Smooth muscle cell (in vitro differentiated cells): ENCODE measurements around the gene RIMKLA. TPM values are rescaled to one million over a fixed set of nuclear protein-coding genes. Genes with fewer than 3 reads are reported as not detected.

ENCODE experiments used
- DNase-seq: peaks from one replicate; lab custom pipeline; 2025; ENCODE audit not compliant: unreplicated experiment; lab: John Stamatoyannopoulos, UW
- H2AFZ ChIP-seq: fragments of 200-600 bp; sonication (generic); 2 replicates; pipeline ENCODE4 v1.6.0; 2016; ENCODE audit warnings: antibody characterized with exemption, low read depth, mild to moderate bottlenecking
- H3F3A ChIP-seq: fragments of 200-600 bp; sonication (generic); 2 replicates; pipeline ENCODE4 v1.6.0; 2017; ENCODE audit warnings: antibody characterized with exemption, low read depth
- H3K27ac ChIP-seq: fragments of 200-600 bp; sonication (generic); 2 replicates; pipeline ENCODE4 v1.5.1; 2016; ENCODE audit warnings: low read depth, mild to moderate bottlenecking
- H3K27me3 ChIP-seq: fragments of 200-600 bp; sonication (generic); 2 replicates; pipeline ENCODE4 v1.6.1; 2016; ENCODE audit warnings: low read depth, mild to moderate bottlenecking
- H3K36me3 ChIP-seq: fragments of 200-600 bp; sonication (generic); 2 replicates; pipeline ENCODE4 v1.5.1; 2016; ENCODE audit warnings: low read depth
- H3K4me1 ChIP-seq: fragments of 200-600 bp; sonication (generic); 2 replicates; pipeline ENCODE4 v1.5.1; 2016; ENCODE audit warnings: low read depth
- H3K4me2 ChIP-seq: fragments of 200-600 bp; sonication (generic); 2 replicates; pipeline ENCODE4 v1.6.0; 2016; ENCODE audit warnings: mild to moderate bottlenecking
- H3K4me3 ChIP-seq: fragments of 200-600 bp; sonication (generic); 2 replicates; pipeline ENCODE4 v1.5.1; 2016; ENCODE audit warnings: mild to moderate bottlenecking
- H3K79me2 ChIP-seq: fragments of 200-600 bp; sonication (generic); 2 replicates; pipeline ENCODE4 v1.6.0; 2016; ENCODE audit warnings: low read depth, mild to moderate bottlenecking
- H3K9ac ChIP-seq: fragments of 200-600 bp; sonication (generic); 2 replicates; pipeline ENCODE4 v1.6.0; 2016; ENCODE audit warnings: low read depth
- H3K9me3 ChIP-seq: fragments of 200-600 bp; sonication (generic); replicated peaks from 2 replicates; pipeline ENCODE4 v1.5.1; 2016; ENCODE audit warnings: low read depth
- H4K20me1 ChIP-seq: fragments of 200-600 bp; sonication (generic); 2 replicates; pipeline ENCODE4 v1.6.0; 2016; ENCODE audit warnings: low read depth
- CTCF ChIP-seq: fragments of 200-600 bp; sonication (generic); IDR thresholded peaks from 2 replicates; pipeline ENCODE4 v1.5.1; 2017; ENCODE audit warnings: borderline replicate concordance, mild to moderate bottlenecking, antibody characterized with exemption; ENCODE audit not compliant: insufficient read depth, poor library complexity, severe bottlenecking
- WGBS: methylation state at CpG from one replicate; pipeline ENCODE4 v1.1.7; 2016; ENCODE audit warnings: low lambda C conversion rate; 5-methylcytosine and 5-hydroxymethylcytosine counted together
- polyA plus RNA-seq: library from polyadenylated mRNA; unstranded; fragments of >200 nt; fragmentation: Nextera tagmentation; extraction: Ambion mirVana; gene quantifications from 2 replicates; pipeline ENCODE4 v1.2.1, GENCODE V29; 2016
- total RNA-seq: library from RNA; depleted of rRNA; stranded (reverse); fragments of >200 nt; gene quantifications from 2 replicates; pipeline ENCODE4 v1.2.3, GENCODE V29; 2014

RIMKLA gene
- total and polyA plus RNA-seq, 2 experiments from 2014 or later, result 0.04 to 0.25 TPM

- peak overlapping the region; percentile 99 for H3K4me2 ChIP-seq
- TF ChIP-seq CTCF, result no peak
- peaks cover 30% of the 10 kb centered on the region for H3K4me1 ChIP-seq
- H3K79me2 ChIP-seq, result peaks cover 55% of the 10 kb centered on the region
- peak overlapping the region; percentile 89 for H3K4me3 ChIP-seq
- H3F3A ChIP-seq, result peaks cover 11% of the 10 kb centered on the region
- H3K27ac ChIP-seq, result peak overlapping the region; percentile 87
- peak; percentile 82 for DNase-seq
- H3K9me3 ChIP-seq, result no peaks in the 10 kb centered on the region
- H3K27me3 ChIP-seq, result no peaks in the 10 kb centered on the region
- 2% methylated on average over 38 of the region's 58 CpGs for WGBS
- H2AFZ ChIP-seq, result peak overlapping the region; percentile 73
- no peaks in the 10 kb centered on the region for H3K36me3 ChIP-seq
- H3K9ac ChIP-seq, result peak overlapping the region; percentile 93
- peaks cover 52% of the 10 kb centered on the region for H4K20me1 ChIP-seq
These were observed 46.1 kb upstream of the RIMKLA start for GRCh38 chr1:42334240-42335049.

GRCh38 chr1:42335050-42335808 lies 45.4 kb upstream of the RIMKLA start, which contains the start of gene FOXJ3:
Gene FOXJ3, minus strand, starts transcription at chr1:42335235. Its CDS starts 24,142 bp downstream, at chr1:42311093.
- Histone ChIP-seq H3K36me3 (no peaks in the 10 kb centered on the region), H4K20me1 (peaks cover 44% of the 10 kb centered on the region), H3K27ac (peak within 1 kb of the TSS; percentile 87), H2AFZ (peak within 1 kb of the TSS; percentile 86), H3F3A (peaks cover 11% of the 10 kb centered on the region), H3K4me2 (peak within 1 kb of the TSS; percentile 99), H3K27me3 (no peaks in the 10 kb centered on the region), H3K9me3 (no peaks in the 10 kb centered on the region), H3K4me1 (peaks cover 35% of the 10 kb centered on the region), H3K9ac (peak within 1 kb of the TSS; percentile 93), H3K79me2 (peaks cover 47% of the 10 kb centered on the region), H3K4me3 (peak within 1 kb of the TSS; percentile 89)
- TF ChIP-seq CTCF, result no peak
- WGBS, result under 1% methylated on average over 74 of the region's 79 CpGs
- DNase-seq, result peak; percentile 82

- no peaks in the 10 kb centered on the region for H3K9me3 ChIP-seq
- H4K20me1 ChIP-seq, result peaks cover 37% of the 10 kb centered on the region
- no peaks in the 10 kb centered on the region for H3K36me3 ChIP-seq
- H3K4me2 ChIP-seq, result peak overlapping the region; percentile 99
- TF ChIP-seq CTCF, result no peak
- peaks cover 39% of the 10 kb centered on the region for H3K79me2 ChIP-seq
- WGBS, result 8% methylated on average over 9 of the region's 9 CpGs
- H3K9ac ChIP-seq, result peak overlapping the region; percentile 93
- H3K4me1 ChIP-seq, result peaks cover 38% of the 10 kb centered on the region
- peak overlapping the region; percentile 89 for H3K4me3 ChIP-seq
- H3F3A ChIP-seq, result peaks cover 11% of the 10 kb centered on the region
- H3K27me3 ChIP-seq, result no peaks in the 10 kb centered on the region
- H2AFZ ChIP-seq, result peak overlapping the region; percentile 86
- DNase-seq, result no peak
- H3K27ac ChIP-seq, result peak overlapping the region; percentile 87
These were observed 44.6 kb upstream of the RIMKLA start for GRCh38 chr1:42335809-42336518.
